ENCODE results near the gene SETD7. TPM values are rescaled to one million over a fixed set of nuclear protein-coding genes. Genes with fewer than 3 reads are reported as not detected.

Gene SETD7
- total and polyA plus RNA-seq, 2 donors (not counting 3 experiments of a cell fraction or from before 2014, with no cell fraction given), result 18.8 to 39.9 TPM

DNA sequence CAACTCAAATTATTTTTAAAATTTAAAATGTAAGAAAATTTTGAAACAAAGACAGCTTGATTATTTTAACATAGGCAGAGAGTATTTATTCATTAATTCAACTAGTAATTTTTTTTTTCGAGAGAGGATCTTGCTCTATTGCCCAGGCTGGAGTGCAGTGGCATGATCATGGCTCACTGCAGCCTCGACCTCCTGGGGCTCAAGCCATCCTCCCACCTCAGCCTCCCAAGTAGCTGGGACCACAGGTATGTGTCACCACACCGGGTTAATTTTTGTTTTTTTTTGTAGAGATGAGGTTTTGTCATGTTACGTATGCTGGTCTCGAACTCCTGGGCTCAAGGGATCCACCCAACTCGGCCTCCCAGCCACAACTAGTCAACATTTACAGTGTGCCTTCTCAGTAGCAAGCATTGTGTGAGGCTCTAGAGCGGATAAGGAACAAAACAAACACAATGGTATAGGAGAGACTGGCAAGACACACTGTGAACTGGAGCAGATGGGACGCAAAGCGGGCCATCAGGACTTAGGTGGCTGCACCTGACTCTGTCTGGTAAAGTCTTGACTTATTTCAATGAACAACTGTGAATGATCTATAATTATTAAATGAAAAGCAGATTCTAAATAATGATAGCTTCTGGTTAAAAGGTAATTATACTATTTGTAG is 21.6 kb downstream of the SETD7 start:
- no peak overlapping the region for H2AFZ ChIP-seq (ENCODE audit: low read depth, low read length)
- no peaks in the 10 kb centered on the region for H3K9me1 ChIP-seq (replicated peaks; ENCODE audit: control insufficient read depth, extremely low read depth, insufficient read depth, low read length)
- no peak overlapping the region for H3K27ac ChIP-seq (ENCODE audit: insufficient read depth, low read depth, low read length)
- peaks cover 3 to 7% of the 10 kb centered on the region in 2 experiments for H3K36me3 ChIP-seq (ENCODE audit: control insufficient read depth in 2 of 2, extremely low read depth in 1 of 2, insufficient read depth in 2 of 2, low read length in 2 of 2)
- no peak for TF ChIP-seq FOS (IDR thresholded peaks at IDR 0.05; ENCODE audit: borderline replicate concordance, insufficient read depth, low read length)
- no peak for TF ChIP-seq GATA2 (IDR thresholded peaks at IDR 0.05; ENCODE audit: insufficient read depth, insufficient read length, low read depth, low read length)
- TF ChIP-seq, protein P1, sequence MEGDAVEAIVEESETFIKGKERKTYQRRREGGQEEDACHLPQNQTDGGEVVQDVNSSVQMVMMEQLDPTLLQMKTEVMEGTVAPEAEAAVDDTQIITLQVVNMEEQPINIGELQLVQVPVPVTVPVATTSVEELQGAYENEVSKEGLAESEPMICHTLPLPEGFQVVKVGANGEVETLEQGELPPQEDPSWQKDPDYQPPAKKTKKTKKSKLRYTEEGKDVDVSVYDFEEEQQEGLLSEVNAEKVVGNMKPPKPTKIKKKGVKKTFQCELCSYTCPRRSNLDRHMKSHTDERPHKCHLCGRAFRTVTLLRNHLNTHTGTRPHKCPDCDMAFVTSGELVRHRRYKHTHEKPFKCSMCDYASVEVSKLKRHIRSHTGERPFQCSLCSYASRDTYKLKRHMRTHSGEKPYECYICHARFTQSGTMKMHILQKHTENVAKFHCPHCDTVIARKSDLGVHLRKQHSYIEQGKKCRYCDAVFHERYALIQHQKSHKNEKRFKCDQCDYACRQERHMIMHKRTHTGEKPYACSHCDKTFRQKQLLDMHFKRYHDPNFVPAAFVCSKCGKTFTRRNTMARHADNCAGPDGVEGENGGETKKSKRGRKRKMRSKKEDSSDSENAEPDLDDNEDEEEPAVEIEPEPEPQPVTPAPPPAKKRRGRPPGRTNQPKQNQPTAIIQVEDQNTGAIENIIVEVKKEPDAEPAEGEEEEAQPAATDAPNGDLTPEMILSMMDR (IDR thresholded peaks at IDR 0.05; ENCODE audit: extremely low read depth in 1 of 2, insufficient read depth in 1 of 2, low read depth in 1 of 2, low read length in 2 of 2), result no peak
- no peak for TF ChIP-seq EZH2 (IDR thresholded peaks at IDR 0.05; ENCODE audit: borderline replicate concordance, low read depth, low read length, severe bottlenecking)
- no peak for TF ChIP-seq POLR2AphosphoS5 (IDR thresholded peaks at IDR 0.05; ENCODE audit: insufficient read depth, low read depth, low read length)
- no peak for TF ChIP-seq POLR2A (IDR thresholded peaks at IDR 0.05; ENCODE audit: low read depth, low read length)
- no peak for TF ChIP-seq MYC (IDR thresholded peaks at IDR 0.05; ENCODE audit: low read depth, low read length)
- no peak for TF ChIP-seq JUN (IDR thresholded peaks at IDR 0.05; ENCODE audit: borderline replicate concordance, insufficient read depth, insufficient read length, low read depth)
- TF ChIP-seq, protein P2, sequence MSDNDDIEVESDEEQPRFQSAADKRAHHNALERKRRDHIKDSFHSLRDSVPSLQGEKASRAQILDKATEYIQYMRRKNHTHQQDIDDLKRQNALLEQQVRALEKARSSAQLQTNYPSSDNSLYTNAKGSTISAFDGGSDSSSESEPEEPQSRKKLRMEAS (IDR thresholded peaks at IDR 0.05; ENCODE audit: insufficient read depth, insufficient read length), result no peak
- ChIA-PET POLR2A (no interaction called here), CTCF (interaction anchor here (0.8 to 1.7 kb wide), 4 partner anchors 10 to 504 kb away, joined by 3 to 5 read pairs (median 4); no protein-coding TSS in a partner anchor)
- BruUV-seq (replicated peaks), result no TSS peak
- H4K20me1 ChIP-seq (replicated peaks; ENCODE audit: control insufficient read depth, extremely low read depth, insufficient read depth, low read length), result peaks cover 2% of the 10 kb centered on the region
- H3K27me3 ChIP-seq (ENCODE audit: control insufficient read depth in 2 of 2, insufficient read depth in 2 of 2, low read length in 2 of 2), result no peaks in the 10 kb centered on the region
- no peak for FAIRE-seq
- H3K9ac ChIP-seq (replicated peaks; ENCODE audit: extremely low read depth, insufficient read depth, low read length), result no peak overlapping the region
- H3K9me3 ChIP-seq (replicated peaks; ENCODE audit: control insufficient read depth, insufficient read depth, low read length), result no peaks in the 10 kb centered on the region
- no peak overlapping the region for H3K4me3 ChIP-seq (replicated peaks in 1 of 3; ENCODE audit: insufficient read depth in 1 of 3, low read depth in 1 of 3, low read length in 3 of 3)
- no peak overlapping the region for H3K4me2 ChIP-seq (ENCODE audit: insufficient read depth, low read length)
- no peaks in the 10 kb centered on the region for H3K4me1 ChIP-seq (ENCODE audit: control insufficient read depth, extremely low read depth, insufficient read depth, low read length)
- intact Hi-C loops (cut with micrococcal nuclease), result loop anchor here (5.0 kb wide), 1 partner anchor 132 kb away; no protein-coding TSS in a partner anchor
- dilution Hi-C loops (cut with MboI; ENCODE audit: extremely low pct_ligation_motif_present, low sequenced_read_pairs), result no loop called here
- H3K79me2 ChIP-seq (ENCODE audit: control insufficient read depth, insufficient read depth, low read length), result peaks cover 12% of the 10 kb centered on the region
- DNase-seq (ENCODE audit: low read depth, low spot score), result no peak

All from endothelial cell of umbilical vein (primary cell).